GM18517 (cell line): ENCODE data around the gene ADAMTSL4.
"Not testable (repeated sequence)": the region's sequence is repeated elsewhere in the genome, so short reads cannot be mapped to it uniquely, and the experiment has no call there.

Source experiments
- ATAC-seq: cut with Tn5 transposase; IDR thresholded peaks from one replicate; pipeline ENCODE4 v1.9.1; 2021; ENCODE audit warnings: mild to moderate bottlenecking, moderate library complexity; ENCODE audit not compliant: unreplicated experiment

Gene ADAMTSL4

DNA sequence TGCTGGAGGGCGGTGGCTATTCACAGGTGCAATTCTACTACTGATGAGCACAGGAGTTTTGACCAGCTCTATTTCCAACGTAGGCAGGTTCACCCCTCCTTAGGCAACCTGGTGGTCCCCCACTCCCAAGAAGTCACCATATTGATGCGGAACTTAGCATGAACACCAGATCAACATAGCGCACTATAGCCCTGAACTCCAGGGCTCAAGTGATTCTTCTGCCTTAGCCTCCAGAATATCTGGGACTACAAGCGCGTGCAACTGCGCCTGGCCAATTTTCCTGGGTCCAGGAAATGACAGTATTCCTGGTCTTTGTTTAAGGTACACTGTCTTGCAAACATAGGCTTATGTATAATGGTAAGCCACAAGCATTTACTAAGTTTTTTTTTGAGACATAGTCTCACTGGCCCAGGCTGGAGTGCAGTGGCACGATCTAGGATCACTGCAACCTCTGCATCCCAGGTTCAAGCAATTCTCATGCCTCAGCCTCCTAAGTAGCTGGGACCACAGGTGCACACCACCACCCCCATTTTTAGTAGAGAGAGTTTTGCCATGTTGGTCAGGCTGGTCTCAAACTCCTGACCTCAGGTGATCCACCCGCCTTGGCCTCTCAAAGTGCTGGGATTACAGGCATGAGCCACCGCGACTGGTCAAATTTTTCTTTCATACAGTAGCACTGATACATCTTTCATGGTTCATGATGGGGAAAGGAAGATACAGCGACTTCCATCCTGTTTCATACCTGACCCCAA, 17.6 kb downstream of the ADAMTSL4 start:
- ATAC-seq = no peak

DNA sequence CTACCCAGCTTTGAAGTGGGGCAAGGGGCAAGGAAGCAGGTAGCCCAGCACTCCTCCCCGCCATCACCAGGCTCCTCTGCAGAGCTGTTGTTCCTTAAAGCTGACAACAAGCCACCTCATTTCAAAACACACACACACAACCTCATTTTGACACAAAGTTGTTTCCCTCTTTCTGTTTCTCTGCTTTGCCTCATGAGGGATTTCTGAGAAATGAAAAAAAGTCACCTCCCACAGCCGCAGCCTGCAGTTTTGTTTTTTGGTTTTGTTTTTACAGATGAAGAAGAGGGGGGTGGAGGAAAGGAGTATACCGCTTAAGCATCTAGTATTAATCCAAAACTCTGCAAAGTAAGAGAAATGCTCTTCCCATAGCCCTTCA, 18.1 kb downstream of the ADAMTSL4 start:
- ATAC-seq = peak; percentile 26

DNA sequence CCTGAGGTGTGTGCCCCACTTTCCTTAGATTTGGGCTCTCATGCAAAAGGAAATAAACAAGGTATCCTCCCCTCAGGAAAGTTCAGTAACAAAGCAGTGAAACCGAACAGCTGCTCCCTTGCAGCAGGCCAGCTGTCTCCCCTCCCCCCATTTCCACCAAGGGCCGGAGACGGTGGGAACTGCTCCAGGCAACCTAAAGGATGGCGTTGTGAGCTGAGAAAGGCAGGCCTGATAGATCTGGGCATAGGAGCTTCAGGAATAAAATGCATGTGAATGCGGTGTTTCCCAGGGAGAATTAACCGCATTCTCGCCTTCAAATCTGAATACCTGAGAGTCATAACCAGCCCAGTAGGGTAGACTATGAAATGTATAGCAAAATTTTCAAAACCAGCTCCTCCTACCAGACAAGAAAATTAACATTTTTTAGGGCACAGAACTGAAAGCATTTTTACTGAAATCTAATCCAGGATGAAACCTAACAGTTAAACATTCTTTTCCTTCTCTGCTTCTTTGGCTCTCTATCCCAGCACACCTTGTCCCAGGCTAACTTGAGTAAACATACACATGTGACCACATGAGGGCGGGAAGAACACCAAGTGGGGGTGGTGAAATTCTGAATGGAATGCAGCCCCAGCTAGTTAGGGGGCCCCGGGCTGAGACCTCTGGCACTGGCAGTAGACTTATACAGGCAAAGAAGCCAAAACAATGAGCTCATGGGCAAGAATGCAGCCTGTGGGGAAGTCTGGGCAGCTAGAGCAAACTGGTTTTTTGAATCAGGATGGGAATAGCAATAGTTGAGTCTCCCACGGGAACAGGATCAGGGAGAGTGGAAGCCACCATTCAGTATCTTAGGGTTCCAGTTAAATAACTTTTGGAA, 18.7 kb downstream of the ADAMTSL4 start:
- peak; percentile 17 for ATAC-seq

DNA sequence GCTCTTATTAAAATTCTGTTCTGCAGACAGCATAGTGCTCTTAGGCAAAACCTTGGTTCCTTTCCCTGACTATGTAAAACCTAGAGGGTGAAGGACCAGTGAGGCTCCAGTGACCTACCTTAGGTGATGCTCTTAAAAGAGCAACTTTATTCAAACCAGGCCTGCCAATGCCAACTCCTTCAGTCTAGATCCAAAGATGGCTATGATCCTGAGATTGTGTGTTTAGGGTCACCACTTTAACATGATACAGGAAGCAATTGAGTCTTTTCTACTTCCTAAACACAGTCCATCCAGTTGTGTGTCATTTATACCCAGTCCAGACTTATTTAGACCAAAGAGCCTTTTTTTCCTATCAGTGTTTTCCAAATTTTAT, 19.4 kb downstream of the ADAMTSL4 start:
- peak; percentile 10 for ATAC-seq

DNA sequence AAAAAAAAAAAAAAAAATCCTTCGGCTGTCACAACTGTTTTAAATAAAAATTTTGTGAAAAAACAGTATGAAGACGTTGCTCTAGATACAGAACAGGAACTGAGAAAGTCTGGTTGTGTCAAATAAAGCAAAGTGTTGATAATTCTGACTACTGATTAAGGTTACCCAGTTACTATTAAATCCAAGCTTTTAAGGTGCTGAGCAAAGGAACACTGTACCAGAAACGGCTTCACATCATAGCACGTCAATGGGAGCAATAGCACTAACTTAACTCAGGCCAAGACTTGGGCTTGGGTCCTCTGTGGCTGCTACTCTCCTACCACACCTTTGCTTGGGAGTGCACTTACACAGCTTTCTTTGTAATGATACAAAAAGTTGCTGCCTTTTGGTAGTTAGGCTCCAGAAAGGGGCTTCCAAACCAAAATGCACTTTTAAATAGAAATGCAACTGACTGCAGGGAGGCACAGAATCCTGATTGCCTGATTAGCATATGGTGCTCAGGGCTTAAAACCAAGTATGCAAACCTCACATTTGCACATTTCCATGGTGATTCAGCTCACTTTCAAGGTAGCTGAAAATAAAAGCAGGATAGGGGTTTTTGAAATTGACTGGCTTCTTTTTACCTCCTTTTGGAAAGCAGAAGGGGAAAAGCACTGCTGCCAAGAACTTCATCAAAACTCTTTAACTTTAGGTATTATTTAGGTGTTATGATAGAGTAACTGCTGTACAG, 23.9 kb downstream of the ADAMTSL4 start:
- ATAC-seq = no peak

DNA sequence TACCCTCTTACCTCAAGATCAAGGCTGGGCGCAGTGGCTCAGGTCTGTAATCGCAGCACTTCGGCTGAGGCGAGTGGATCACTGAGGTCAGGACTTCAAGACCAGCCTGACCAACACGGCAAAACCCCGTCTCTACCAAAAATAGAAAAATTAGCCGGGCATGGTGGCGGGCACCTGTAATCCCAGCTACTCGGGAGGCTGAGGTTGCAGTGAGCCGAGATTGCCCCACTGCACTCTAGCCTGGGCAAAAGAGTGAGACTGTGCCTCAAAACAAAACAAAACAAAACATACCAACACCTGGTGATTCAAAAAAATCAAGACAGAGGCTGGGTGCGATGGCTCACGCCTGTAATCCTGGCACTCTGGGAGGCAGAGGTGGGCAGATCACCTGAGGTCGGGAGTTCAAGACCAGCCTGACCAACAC, 24.5 kb downstream of the ADAMTSL4 start:
- ATAC-seq = not testable (repeated sequence)

DNA sequence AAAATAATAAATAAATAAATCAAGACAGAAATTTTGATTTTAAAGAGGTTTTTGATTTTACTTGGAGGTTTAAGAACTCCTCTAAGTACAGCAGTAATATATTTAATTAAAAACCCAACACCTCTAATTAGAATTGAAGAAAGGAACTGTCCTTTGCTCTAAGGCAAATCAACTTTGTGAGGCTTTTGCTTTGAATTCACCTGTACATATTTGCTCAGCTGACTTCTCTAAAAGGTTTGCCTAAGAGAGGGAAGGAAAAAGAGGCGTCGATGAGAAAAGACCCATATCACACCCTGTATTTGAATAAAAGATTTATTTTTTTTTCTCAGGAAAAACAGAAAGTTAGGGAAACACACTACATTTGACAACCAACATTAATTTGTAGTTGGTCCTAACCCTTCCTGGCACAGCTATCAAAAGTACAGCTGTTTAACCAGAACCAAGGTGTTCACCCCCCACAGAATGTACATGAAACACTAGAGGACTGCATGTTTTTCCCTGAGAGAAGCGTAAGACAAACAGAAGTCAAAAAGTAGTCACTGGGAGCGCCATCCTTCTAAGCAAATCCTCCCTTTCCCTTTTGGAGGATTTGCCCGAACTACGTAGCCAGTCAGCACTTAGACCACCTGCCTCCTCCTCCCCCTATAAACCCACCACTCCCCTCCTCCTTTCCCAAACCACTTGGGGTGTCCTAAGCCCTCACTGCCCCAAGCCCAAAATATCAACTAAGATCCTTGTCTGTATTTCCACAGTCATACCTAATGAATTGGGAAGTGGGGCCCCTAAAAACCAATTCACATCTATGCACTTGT, 25.3 kb downstream of the ADAMTSL4 start:
- no peak for ATAC-seq

DNA sequence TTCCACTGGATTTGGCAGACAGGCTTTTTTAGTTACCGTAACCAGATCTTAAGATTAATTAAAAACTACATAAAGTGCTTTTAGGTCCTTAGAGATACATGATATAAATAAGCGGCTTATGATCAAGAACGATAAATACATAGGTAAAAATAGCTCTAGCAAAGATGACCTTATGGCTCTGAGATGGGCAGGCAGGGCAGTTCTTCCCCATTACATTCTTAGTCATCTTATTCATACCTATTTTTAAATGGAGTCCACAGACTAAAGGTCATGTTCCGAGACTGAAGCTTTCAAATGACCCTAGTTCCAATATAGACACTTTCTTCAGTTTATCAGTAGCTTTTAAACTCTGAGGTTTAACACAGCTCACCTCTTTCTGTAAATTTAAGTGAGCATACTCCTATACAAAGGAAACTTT, 25.9 kb downstream of the ADAMTSL4 start:
- no peak for ATAC-seq

DNA sequence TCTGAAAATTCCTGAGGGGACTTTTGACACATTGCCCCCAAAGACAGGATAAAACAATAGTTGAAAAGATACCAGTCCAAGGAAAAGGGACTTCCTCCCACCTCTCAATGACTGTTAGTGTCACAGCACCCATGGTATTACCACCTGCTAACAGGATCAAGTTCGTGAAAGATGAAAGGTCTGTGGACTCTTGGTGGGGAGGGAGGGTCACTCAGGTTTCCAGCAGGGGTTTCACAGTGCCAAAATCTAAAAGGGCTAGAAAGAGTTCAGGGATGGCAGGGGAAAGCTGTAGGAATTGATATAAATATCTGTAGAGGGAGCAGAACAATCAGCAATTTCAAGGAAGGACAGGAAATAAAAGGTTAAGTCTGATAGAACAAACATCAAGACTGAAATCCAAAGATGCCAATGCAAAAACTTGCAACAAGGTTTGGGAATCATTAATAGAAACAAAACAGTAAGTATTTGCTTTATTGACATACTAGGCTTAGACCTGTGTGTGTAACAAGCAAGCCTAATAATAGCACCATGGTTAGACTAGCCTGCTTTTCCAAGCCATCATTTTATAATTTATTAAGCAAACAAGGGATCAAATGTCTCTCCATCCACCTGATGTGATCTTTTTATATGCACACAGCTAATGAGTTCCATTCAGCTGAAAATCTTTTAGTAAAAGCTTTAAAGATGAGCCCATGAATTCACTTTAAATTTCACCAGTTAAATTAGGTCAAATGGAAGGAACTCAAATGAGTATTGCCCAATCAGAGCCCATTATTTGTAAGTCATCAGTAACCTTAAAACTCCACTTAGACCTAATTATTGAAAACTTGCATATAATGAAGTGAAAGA, 26.5 kb downstream of the ADAMTSL4 start:
- no peak for ATAC-seq

DNA sequence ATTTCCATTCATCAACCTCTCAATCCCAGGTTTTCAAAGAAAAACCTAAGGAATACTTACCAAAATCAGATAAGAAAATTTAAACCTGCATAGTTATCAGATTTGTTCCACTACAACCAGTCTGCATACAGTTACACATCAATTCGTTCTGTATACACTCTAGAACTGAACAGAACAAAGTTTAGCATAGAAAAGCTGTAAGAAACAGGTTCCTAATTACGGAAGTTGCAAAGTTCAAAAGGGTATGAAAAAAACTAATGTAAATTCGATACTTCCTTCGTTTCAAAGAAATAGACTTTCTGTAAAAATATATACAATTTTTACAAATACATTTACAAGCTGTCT, 27.1 kb downstream of the ADAMTSL4 start:
- no peak for ATAC-seq

DNA sequence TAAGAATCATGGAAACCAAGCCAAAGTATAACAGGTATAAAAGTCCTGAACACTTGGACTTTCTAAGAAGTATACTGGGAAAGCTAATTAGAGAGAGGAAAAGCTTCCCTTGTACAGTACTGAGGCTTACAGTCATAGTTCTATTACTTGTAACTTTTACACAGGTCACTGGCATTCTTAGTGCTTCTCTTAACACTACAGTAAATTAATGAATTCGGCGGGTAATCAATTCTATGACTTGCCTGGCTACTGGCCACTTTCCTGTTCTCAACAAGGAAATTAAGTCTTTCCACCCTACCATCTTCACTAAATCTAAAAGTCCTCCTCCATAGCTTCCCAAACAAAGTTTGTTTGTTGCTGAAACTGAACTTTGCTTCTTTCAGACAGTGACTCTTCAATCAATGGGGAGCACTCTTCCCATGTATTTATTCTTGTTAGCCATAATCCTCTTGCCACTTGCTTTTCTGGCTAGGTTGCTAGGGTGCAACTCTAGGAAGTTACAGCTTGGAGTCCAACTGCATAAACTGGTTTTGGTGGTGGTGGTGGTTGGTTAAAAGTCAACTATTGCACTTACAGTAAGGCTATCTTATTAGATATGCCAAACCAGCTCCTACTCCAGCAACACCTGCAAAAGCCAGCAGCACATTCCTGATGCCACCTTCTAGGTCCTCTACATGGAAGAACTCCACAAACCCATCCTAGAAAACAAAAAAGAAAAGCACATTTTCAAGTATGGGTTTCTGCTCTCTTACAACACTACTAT, 27.8 kb downstream of the ADAMTSL4 start:
- no peak for ATAC-seq

DNA sequence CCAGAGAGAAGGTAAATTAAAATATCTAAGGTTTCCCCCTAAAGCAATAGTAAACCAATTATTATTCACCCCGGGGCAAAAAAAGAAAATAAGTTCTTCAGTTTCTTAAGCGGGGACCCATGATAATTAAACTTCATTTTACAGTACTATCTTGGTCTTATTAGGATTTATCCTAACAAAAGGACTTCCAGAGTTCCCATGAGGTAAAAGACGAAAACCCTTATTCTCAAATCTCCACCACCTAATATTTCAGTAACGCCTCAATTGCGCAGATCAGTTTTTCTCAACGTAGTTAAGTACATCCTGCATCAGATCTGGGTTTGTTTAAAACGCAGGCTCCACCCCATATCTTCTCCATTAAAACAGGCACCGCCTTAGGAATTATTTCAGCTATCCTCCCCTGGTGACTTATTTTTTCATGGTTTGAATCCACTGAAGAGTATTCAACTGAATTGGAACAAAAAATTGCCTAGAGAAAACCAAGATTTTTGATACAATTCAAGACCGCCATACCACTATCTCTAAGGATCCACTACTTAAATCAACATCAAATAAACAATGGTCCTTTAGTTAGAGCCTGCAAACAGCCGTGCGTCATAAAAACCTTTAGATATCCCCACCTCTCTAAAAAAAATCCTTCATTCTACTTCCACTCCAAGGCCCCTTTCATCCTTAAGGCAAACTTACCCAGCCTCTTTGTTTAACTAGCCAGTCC, 28.5 kb downstream of the ADAMTSL4 start:
- no peak for ATAC-seq

DNA sequence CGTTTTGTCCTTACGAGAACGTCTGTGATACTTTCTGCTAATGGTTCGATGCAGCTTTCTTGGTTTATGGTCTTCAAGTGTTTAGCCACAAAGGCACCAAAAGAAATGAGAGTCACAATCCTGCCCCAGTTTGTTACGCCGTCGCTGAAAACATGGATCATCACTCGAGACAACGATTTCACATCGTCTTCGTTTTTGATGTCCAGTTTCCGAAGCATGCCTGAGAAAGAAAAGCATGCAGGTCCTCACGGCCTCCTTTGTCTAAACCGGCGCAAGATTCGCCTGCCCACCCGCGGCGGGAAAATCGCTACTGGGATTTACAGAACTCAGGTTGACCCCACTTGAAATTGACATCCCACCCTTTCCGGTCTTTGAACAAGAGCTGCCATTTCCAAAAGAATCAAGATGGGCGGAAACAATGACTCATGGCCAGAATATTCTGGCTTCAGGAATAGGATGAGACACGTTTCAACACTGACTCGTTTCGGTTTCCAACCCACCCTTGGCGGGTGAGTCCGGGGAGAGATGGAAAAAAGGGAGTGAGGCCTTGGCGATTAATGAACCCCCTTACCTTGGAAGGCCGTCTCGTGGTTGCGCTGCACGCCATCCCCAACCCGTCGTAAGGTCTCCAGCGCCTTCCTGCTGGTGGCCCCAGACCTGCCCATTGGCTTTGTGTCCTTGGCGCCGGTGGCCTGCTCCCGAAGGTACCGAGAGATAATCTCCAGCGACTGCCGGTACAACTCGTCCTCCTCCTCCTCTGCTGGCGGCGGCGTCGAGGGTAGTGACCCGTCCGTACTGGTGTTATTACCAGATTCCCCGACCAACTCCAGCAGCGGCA, 29.3 kb downstream of the ADAMTSL4 start:
- no peak for ATAC-seq

DNA sequence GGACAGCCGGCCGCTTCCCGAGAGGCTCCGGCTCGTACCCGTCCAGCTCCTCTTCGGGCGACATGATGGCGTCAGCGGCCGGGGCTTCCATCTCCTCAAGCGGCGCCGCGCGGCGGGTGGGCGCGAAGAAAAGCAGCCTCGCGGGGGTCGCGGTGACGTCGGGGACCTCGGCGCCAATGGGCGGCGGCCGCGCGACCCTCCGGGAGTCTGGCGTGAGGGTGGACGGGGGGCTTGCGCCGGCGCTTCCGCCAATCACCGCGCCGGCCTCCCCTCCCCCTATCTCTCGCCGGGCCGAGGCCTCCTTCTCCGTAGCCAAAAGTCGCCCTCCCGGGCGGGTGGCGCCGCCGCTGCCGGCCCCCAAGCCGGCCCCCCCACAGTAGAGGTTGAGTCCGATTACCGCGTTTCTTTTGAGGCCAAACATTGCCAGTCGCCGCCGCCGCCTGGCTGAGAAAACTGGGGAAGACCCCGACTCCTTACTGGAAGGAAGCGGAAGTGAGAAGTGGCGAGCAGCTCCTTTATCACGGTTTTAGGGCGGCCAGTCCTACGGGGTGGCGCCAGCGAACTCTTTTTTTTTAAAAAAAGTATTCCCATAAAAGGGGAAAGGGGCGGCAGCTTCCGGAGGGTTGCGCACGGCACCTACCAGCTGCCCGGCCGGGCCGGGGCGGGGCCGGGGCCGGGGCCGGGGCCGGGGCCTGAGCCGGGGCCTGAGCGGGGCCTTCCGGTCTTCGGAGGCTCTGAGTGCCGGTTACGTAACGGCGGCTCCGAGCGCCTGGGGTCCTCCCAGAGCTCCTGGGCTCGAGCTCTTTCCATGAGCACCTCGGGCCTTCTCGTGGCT, 30.1 kb downstream of the ADAMTSL4 start, which contains the start of gene MCL1:
Gene MCL1, minus strand, starts transcription at position 501 of the 835 bp plus-strand sequence. Its CDS starts 80 bp downstream, at position 421.
- ATAC-seq = peak; percentile 87

DNA sequence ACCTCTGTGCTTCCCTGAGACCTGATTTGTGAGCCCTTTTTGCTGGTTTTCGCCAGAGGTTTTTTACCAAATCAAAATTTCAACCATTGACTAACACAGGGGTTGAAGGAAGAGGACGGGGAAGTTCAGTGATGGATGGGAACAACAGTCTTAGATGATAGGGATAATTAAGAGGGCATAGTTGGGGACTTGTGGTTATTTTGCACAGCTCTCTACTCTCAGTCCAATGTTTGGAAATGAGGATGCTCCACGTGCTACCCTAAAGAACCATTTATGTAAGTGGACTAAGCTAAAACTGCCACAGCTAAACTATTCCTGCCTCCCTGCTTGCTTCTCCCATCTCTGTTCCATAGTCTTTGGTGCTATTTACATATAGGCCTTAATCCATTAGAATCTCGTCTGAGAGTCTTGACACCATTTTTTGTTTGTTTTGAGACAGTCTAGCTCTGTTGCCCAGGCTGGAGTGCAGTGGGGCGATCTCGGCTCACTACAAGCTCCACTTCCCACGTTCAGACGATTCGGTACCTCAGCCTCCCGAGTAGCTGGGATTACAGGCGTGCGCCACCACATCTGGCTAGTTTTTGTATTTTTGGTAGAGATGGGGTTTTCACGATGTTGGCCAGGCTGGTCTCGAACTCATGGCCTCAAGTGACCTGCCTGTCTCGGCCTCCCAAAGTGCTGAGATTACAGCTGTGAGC, 30.9 kb downstream of the ADAMTSL4 start:
- ATAC-seq = no peak

DNA sequence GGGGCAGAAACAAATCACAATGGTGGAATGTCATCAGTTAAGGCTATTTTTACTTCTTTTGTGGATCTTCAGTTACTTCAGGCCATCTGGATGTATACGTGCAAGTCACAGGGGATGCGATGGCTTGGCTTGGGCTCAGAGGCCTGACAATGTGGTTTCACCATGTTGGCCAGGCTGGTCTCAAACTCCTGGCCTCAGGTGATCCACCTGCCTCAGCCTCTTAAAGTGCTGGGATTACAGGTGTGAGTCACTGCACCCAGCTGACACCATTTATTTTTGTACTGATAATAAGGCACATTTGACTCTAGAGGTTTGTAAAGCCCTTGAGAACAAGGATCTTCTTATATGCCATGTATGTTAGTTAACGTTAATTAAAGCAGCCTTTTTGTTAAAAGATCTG, 31.8 kb downstream of the ADAMTSL4 start:
- not testable (repeated sequence) for ATAC-seq
